ENCODE results near the gene C10orf53.

The C10orf53 gene

GRCh38 chr10:49653273-49653929 lies 26.1 kb upstream of the C10orf53 start:
- TF ChIP-seq CTCF (IDR thresholded peaks at IDR 0.05; ENCODE audit: low read depth, low read length): no peak
- no peak overlapping the region for H3K4me3 ChIP-seq (ENCODE audit: low read depth, low read length)

GRCh38 chr10:49654036-49654693 lies 25.3 kb upstream of the C10orf53 start:
- TF ChIP-seq CTCF (IDR thresholded peaks at IDR 0.05; ENCODE audit: low read depth, low read length): no peak

GRCh38 chr10:49655099-49655498 lies 24.4 kb upstream of the C10orf53 start:
- TF ChIP-seq CTCF (IDR thresholded peaks at IDR 0.05; ENCODE audit: low read depth, low read length): no peak
- H3K4me3 ChIP-seq (ENCODE audit: low read depth, low read length): no peak overlapping the region

More at GRCh38 chr10:49654036-49654693, 25.3 kb upstream of the C10orf53 start:
- no peak overlapping the region for H3K4me3 ChIP-seq (ENCODE audit: low read depth, low read length)

- H3K4me3 ChIP-seq (ENCODE audit: low read depth, low read length): no peak overlapping the region
- no peak for TF ChIP-seq CTCF (IDR thresholded peaks at IDR 0.05; ENCODE audit: low read depth, low read length)
Observed at GRCh38 chr10:49656845-49657493, 22.5 kb upstream of the C10orf53 start.

- no peak for TF ChIP-seq CTCF (IDR thresholded peaks at IDR 0.05; ENCODE audit: low read depth, low read length)
- no peak overlapping the region for H3K4me3 ChIP-seq (ENCODE audit: low read depth, low read length)
Observed at GRCh38 chr10:49657606-49658005, 21.8 kb upstream of the C10orf53 start.

GRCh38 chr10:49661140-49661856 lies 18.2 kb upstream of the C10orf53 start:
- TF ChIP-seq CTCF (IDR thresholded peaks at IDR 0.05; ENCODE audit: low read depth, low read length): no peak
- H3K4me3 ChIP-seq (ENCODE audit: low read depth, low read length): no peak overlapping the region

Measured in WI38 (cell line).